ENCODE data around the gene NSMCE4A.
"Not testable (repeated sequence)": the region's sequence is repeated elsewhere in the genome, so short reads cannot be mapped to it uniquely, and the experiment has no call there.

The NSMCE4A gene

GRCh38 chr10:121935702-121936101, 39.3 kb downstream of the NSMCE4A start:
- DNase-seq = no peak

- not testable (repeated sequence) for DNase-seq
Observed at GRCh38 chr10:121930268-121931085, 44.5 kb downstream of the NSMCE4A start.

- DNase-seq = not testable (repeated sequence)
Observed at GRCh38 chr10:121929585-121930267, 45.3 kb downstream of the NSMCE4A start.

- DNase-seq = no peak
Observed at GRCh38 chr10:121928528-121928884, 46.5 kb downstream of the NSMCE4A start.

- DNase-seq = peak; percentile 77
Observed at GRCh38 chr10:121927841-121928527, 47.0 kb downstream of the NSMCE4A start, which contains the start of gene ATE1. ATE1 (minus strand) TSS chr10:121928031; CDS start chr10:121927949, 82 bp downstream.

- DNase-seq = no peak
Observed at GRCh38 chr10:121927318-121927840, 47.6 kb downstream of the NSMCE4A start.

- no peak for DNase-seq
Observed at GRCh38 chr10:121926671-121927317, 48.2 kb downstream of the NSMCE4A start.

- no peak for DNase-seq
Observed at GRCh38 chr10:121926157-121926556, 48.9 kb downstream of the NSMCE4A start.

- DNase-seq = no peak
Observed at GRCh38 chr10:121921238-121921931, 53.6 kb downstream of the NSMCE4A start.

- DNase-seq = no peak
Observed at GRCh38 chr10:121919666-121920065, 55.4 kb downstream of the NSMCE4A start.

- DNase-seq = not testable (repeated sequence)
Observed at GRCh38 chr10:121918800-121919199, 56.2 kb downstream of the NSMCE4A start.

GRCh38 chr10:121914661-121915060, 60.4 kb downstream of the NSMCE4A start:
- DNase-seq = no peak

- DNase-seq = no peak
Observed at GRCh38 chr10:121911421-121911697, 63.7 kb downstream of the NSMCE4A start.

GRCh38 chr10:121910673-121911420, 64.2 kb downstream of the NSMCE4A start:
- no peak for DNase-seq
